Natural killer cell (primary cell): ENCODE data around the gene CMSS1. TPM values are rescaled to one million over a fixed set of nuclear protein-coding genes. Genes with fewer than 3 reads are reported as not detected.

ENCODE experiments used
- ATAC-seq, 3 donors: fragments of 150-1000 bp in 2 of 3; fragments of 200-7000 bp in 1 of 3; cut with Tn5 transposase; 1 replicate in 1 of 3; 2 replicates in 2 of 3; pipeline ENCODE4 v1.10.0; 2021; ENCODE audit warnings: mild to moderate bottlenecking in 2 of 3, moderate library complexity in 2 of 3
- DNase-seq, 2 donors: peaks; one replicate each; pipeline versions ENCODE4 v3.0.0 to v3.0.0-alpha.2; 2013 to 2021; ENCODE audit warnings: mixed read lengths in 1 of 2
- H3K27ac ChIP-seq: one replicate; pipeline ENCODE4 v1.5.1; 2013; ENCODE audit warnings: mild to moderate bottlenecking, low read length
- H3K27me3 ChIP-seq: one replicate; pipeline ENCODE4 v1.6.1; 2013; ENCODE audit warnings: low read length; ENCODE audit not compliant: control insufficient read depth, insufficient read depth
- H3K36me3 ChIP-seq: one replicate; pipeline ENCODE4 v1.6.1; 2013; ENCODE audit warnings: low read length; ENCODE audit not compliant: control insufficient read depth, insufficient read depth
- H3K4me1 ChIP-seq: one replicate; pipeline ENCODE4 v1.6.1; 2013; ENCODE audit warnings: low read length; ENCODE audit not compliant: control insufficient read depth, insufficient read depth
- H3K4me3 ChIP-seq: one replicate; pipeline ENCODE4 v1.5.1; 2013; ENCODE audit warnings: low read length
- H3K9me3 ChIP-seq: one replicate; pipeline ENCODE4 v1.6.1; 2013; ENCODE audit warnings: low read length; ENCODE audit not compliant: control insufficient read depth, insufficient read depth
- H3K27ac Mint-ChIP-seq, 2 donors: one replicate each; pipeline ENCODE4 v1.8.0; 2022; ENCODE audit warnings: mild to moderate bottlenecking in 2 of 2, mixed read lengths in 2 of 2, moderate library complexity in 1 of 2
- H3K27me3 Mint-ChIP-seq, 2 donors: one replicate each; pipeline ENCODE4 v1.8.0; 2022; ENCODE audit warnings: low read depth in 2 of 2, mixed read lengths in 2 of 2
- H3K36me3 Mint-ChIP-seq: one replicate; pipeline ENCODE4 v1.8.0; 2022; ENCODE audit warnings: mixed read lengths
- H3K4me1 Mint-ChIP-seq, 2 donors: one replicate each; pipeline ENCODE4 v1.8.0; 2022; ENCODE audit warnings: mixed read lengths in 2 of 2
- H3K4me3 Mint-ChIP-seq: one replicate; pipeline ENCODE4 v1.8.0; 2022; ENCODE audit warnings: mild to moderate bottlenecking, moderate library complexity, mixed read lengths
- H3K9me3 Mint-ChIP-seq, 2 donors: one replicate each; pipeline ENCODE4 v1.8.0; 2022; ENCODE audit warnings: mixed read lengths in 2 of 2
- WGBS: methylation state at CpG from one replicate; pipeline ENCODE4 v1.1.7; 2013; ENCODE audit warnings: missing lambda C conversion rate; ENCODE audit not compliant: insufficient coverage; 5-methylcytosine and 5-hydroxymethylcytosine counted together
- intact Hi-C: fragments of 100-400 bp; cut with micrococcal nuclease; formaldehyde crosslinking; loops from one replicate; pipeline ENCODE4 v1.14.2; 2022
- total RNA-seq, 4 donors: library from RNA; stranded (reverse); fragments of 120-200 nt in 1 of 4; gene quantifications; one replicate each; pipeline versions ENCODE4 v1.2.3 to v1.2.4, GENCODE V29; 2013 to 2022
- TF ChIP-seq, protein P1 (sequence below): fragments of 200-600 bp; IDR thresholded peaks from one replicate; pipeline ENCODE4 v1.8.0; 2022; ENCODE audit warnings: antibody characterized with exemption

The CMSS1 gene
- total RNA-seq, 3 donors from 2014 or later (not counting 1 experiment from before 2014, with no cell fraction given), result 7.8 to 12.7 (median 9.2) TPM

- H3K4me3 Mint-ChIP-seq, result no peak overlapping the region
- WGBS, result 94% methylated on average over 2 of the region's 2 CpGs
- TF ChIP-seq, protein P1, sequence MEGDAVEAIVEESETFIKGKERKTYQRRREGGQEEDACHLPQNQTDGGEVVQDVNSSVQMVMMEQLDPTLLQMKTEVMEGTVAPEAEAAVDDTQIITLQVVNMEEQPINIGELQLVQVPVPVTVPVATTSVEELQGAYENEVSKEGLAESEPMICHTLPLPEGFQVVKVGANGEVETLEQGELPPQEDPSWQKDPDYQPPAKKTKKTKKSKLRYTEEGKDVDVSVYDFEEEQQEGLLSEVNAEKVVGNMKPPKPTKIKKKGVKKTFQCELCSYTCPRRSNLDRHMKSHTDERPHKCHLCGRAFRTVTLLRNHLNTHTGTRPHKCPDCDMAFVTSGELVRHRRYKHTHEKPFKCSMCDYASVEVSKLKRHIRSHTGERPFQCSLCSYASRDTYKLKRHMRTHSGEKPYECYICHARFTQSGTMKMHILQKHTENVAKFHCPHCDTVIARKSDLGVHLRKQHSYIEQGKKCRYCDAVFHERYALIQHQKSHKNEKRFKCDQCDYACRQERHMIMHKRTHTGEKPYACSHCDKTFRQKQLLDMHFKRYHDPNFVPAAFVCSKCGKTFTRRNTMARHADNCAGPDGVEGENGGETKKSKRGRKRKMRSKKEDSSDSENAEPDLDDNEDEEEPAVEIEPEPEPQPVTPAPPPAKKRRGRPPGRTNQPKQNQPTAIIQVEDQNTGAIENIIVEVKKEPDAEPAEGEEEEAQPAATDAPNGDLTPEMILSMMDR, result no peak
- H3K4me3 ChIP-seq, result no peak overlapping the region
- H3K27ac ChIP-seq, result no peak overlapping the region
- no peak overlapping the region for H3K27ac Mint-ChIP-seq
- H3K9me3 Mint-ChIP-seq, result no peaks in the 10 kb centered on the region
- no peaks in the 10 kb centered on the region for H3K9me3 ChIP-seq
- ATAC-seq (no peak), DNase-seq (no peak)
- H3K27me3 Mint-ChIP-seq, result no peaks in the 10 kb centered on the region
- H3K36me3 ChIP-seq, result peaks cover 2% of the 10 kb centered on the region
- H3K4me1 Mint-ChIP-seq, result no peaks in the 10 kb centered on the region
- no peaks in the 10 kb centered on the region for H3K4me1 ChIP-seq
- intact Hi-C loops, result no loop called here
- H3K27me3 ChIP-seq, result no peaks in the 10 kb centered on the region
- H3K36me3 Mint-ChIP-seq, result no peaks in the 10 kb centered on the region
Measured at GRCh38 chr3:100163787-100164186, 346.1 kb downstream of the CMSS1 start.

- WGBS, result 82% methylated on average over 2 of the region's 3 CpGs
- ATAC-seq, result no peak
- no peaks in the 10 kb centered on the region for H3K4me1 Mint-ChIP-seq
- H3K27me3 ChIP-seq, result no peaks in the 10 kb centered on the region
- no peaks in the 10 kb centered on the region for H3K4me1 ChIP-seq
- H3K9me3 ChIP-seq, result no peaks in the 10 kb centered on the region
- H3K27me3 Mint-ChIP-seq, result no peaks in the 10 kb centered on the region
- TF ChIP-seq, protein P1, result no peak
- H3K27ac Mint-ChIP-seq, result no peak overlapping the region
- H3K36me3 ChIP-seq, result peaks cover 2% of the 10 kb centered on the region
- no peak overlapping the region for H3K4me3 ChIP-seq
- no peaks in the 10 kb centered on the region for H3K9me3 Mint-ChIP-seq
- H3K27ac ChIP-seq, result no peak overlapping the region
- H3K36me3 Mint-ChIP-seq, result no peaks in the 10 kb centered on the region
- H3K4me3 Mint-ChIP-seq, result no peak overlapping the region
- intact Hi-C loops, result no loop called here
- no peak for DNase-seq
Measured at GRCh38 chr3:100164743-100165142, 347.1 kb downstream of the CMSS1 start.

DNA sequence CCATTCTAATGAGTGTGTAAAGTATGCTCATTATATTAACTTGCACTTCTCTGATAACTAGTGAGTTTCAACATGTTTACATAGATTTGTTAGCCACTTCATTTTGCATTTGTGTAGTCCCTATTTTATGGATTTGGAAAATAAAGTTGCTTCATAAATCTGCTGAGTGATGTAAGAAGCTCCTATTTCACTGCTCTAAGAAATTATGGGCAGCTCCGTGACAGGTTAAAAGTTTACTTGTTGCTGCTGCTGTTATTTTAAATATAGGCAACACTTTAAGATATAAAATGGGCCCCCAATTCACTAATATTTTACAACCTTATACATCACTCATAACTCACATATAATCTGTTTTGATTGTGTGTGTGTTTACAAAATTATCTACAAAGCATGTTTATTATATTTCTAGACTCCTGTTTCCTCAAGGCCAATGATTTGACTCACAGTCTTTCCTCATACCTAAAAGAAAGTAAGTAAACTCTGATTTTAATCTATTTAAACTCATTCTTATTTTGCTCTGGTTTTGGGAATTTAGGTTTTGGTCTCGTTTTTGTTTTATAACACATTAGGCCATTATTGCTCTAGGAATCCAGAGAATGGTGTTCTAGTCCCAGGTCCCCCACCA lies 348.4 kb downstream of the CMSS1 start:
- Histone ChIP-seq H3K36me3 (peaks cover 2% of the 10 kb centered on the region), H3K4me1 (no peaks in the 10 kb centered on the region), H3K9me3 (no peaks in the 10 kb centered on the region), H3K27ac (no peak overlapping the region), H3K4me3 (no peak overlapping the region), H3K27me3 (no peaks in the 10 kb centered on the region)
- TF ChIP-seq, protein P1, result no peak
- intact Hi-C loops, result no loop called here
- Mint-ChIP-seq H3K9me3 (no peaks in the 10 kb centered on the region), H3K4me1 (no peaks in the 10 kb centered on the region), H3K27me3 (no peaks in the 10 kb centered on the region), H3K36me3 (no peaks in the 10 kb centered on the region), H3K27ac (no peak overlapping the region), H3K4me3 (no peak overlapping the region)
- DNase-seq (no peak), ATAC-seq (no peak)
- 92% methylated on average over 2 of the region's 2 CpGs for WGBS
